Type B pancreatic cell (in vitro differentiated cells): ENCODE results near the gene RAMP1. TPM values are rescaled to one million over a fixed set of nuclear protein-coding genes. Genes with fewer than 3 reads are reported as not detected.
A peak's percentile ranks its signal among the peaks of the same experiment; 100 is the strongest.

ENCODE experiments used
- DNase-seq: peaks from one replicate; pipeline ENCODE4 v3.0.0; 2021; ENCODE audit warnings: mixed read lengths; ENCODE audit not compliant: unreplicated experiment; ENCODE audit errors: extremely low spot score
- H3K27ac Mint-ChIP-seq: 2 replicates; pipeline ENCODE4 v1.8.0; 2021; ENCODE audit warnings: mild to moderate bottlenecking, mixed read lengths
- H3K27me3 Mint-ChIP-seq: 2 replicates; pipeline ENCODE4 v1.8.0; 2021; ENCODE audit warnings: mixed read lengths
- H3K36me3 Mint-ChIP-seq: 2 replicates; pipeline ENCODE4 v1.8.0; 2021; ENCODE audit warnings: mixed read lengths
- H3K4me1 Mint-ChIP-seq: one replicate; pipeline ENCODE4 v1.8.0; 2021; ENCODE audit warnings: mixed read lengths; ENCODE audit not compliant: unreplicated experiment
- H3K4me3 Mint-ChIP-seq: 2 replicates; pipeline ENCODE4 v1.8.0; 2021; ENCODE audit warnings: mild to moderate bottlenecking, mixed read lengths
- H3K9me3 Mint-ChIP-seq: 2 replicates; pipeline ENCODE4 v1.8.0; 2021; ENCODE audit warnings: mixed read lengths
- total RNA-seq: library from RNA; stranded (reverse); gene quantifications from 2 replicates; pipeline ENCODE4 v1.2.1, GENCODE V29; 2021; ENCODE audit warnings: low replicate concordance
- TF ChIP-seq, protein P1 (sequence below): fragments of 200-600 bp; sonication (generic); conservative IDR thresholded peaks from 2 replicates; pipeline ENCODE4 v1.5.0; 2021; ENCODE audit warnings: antibody characterized with exemption, mild to moderate bottlenecking

RAMP1 gene
- total RNA-seq, 1 donor from 2014 or later, result 11.3 TPM

DNA sequence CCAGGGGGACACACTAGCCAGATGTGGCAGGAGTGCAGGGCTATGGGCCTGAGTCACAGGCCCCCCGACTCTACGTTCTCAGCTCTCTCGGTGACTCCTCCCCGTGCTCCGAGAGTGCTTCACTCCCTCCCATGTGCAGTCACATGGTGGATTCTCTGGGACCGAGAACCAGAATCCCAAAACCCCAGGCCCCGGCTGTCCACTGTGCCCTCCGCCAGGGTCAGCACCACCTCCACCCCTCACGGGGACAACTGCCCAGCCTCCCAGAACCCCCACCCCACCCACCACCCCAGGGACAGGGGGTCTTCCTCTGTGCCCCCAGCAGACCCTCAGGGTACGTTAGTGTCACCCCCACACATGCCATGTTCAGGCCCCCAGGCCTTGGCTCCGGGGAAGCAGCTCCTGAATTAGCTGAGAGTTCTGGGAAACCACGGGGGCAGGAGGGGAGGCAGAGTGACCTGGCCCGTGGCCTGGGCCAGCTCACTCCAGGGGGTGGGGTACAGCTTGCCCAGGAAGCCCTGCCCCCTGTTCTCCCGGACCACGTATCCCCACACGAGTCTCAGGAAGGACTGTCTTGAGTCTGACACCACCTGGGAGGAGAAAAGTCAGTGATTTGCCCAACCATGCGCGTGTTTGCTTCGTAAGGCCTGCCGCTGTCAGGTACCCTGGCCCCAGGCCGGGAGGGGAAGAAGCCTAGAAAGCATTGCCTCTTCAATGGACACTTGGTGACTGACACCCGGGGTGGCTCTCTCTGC, 4.4 kb downstream of the RAMP1 start:
- TF ChIP-seq, protein P1, sequence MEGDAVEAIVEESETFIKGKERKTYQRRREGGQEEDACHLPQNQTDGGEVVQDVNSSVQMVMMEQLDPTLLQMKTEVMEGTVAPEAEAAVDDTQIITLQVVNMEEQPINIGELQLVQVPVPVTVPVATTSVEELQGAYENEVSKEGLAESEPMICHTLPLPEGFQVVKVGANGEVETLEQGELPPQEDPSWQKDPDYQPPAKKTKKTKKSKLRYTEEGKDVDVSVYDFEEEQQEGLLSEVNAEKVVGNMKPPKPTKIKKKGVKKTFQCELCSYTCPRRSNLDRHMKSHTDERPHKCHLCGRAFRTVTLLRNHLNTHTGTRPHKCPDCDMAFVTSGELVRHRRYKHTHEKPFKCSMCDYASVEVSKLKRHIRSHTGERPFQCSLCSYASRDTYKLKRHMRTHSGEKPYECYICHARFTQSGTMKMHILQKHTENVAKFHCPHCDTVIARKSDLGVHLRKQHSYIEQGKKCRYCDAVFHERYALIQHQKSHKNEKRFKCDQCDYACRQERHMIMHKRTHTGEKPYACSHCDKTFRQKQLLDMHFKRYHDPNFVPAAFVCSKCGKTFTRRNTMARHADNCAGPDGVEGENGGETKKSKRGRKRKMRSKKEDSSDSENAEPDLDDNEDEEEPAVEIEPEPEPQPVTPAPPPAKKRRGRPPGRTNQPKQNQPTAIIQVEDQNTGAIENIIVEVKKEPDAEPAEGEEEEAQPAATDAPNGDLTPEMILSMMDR, result no peak
- no peak overlapping the region for H3K27ac Mint-ChIP-seq
- H3K4me1 Mint-ChIP-seq, result peaks cover 19% of the 10 kb centered on the region
- no peaks in the 10 kb centered on the region for H3K9me3 Mint-ChIP-seq
- no peak for DNase-seq
- H3K36me3 Mint-ChIP-seq, result no peaks in the 10 kb centered on the region
- H3K27me3 Mint-ChIP-seq, result peaks cover 34% of the 10 kb centered on the region
- no peak overlapping the region for H3K4me3 Mint-ChIP-seq

DNA sequence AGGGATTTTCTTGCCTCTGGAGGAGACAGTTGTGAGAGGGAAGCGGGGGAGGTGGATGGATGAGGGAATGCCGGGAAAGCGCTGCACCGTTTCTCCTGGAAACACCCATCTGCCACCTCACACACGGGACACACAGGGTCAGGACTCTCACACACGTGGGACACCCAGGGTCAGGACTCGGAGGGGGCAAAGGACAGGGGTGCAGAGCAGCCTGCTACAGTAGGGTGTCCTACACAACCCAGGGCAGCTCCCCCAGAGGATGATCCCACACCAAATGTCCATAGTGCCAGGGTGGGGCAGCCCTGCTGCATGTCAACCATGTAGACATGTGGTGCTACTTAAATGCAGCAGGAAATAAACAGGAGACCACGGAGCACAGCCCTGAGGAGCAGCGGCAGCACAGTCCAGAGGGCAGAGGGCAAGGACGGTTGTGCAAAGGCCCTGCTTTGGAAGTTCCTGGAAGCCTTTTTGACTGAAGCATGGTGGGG, 5.1 kb downstream of the RAMP1 start:
- H3K36me3 Mint-ChIP-seq, result no peaks in the 10 kb centered on the region
- TF ChIP-seq, protein P1, result no peak
- H3K4me3 Mint-ChIP-seq, result no peak overlapping the region
- H3K9me3 Mint-ChIP-seq, result no peaks in the 10 kb centered on the region
- no peak overlapping the region for H3K27ac Mint-ChIP-seq
- H3K27me3 Mint-ChIP-seq, result peaks cover 37% of the 10 kb centered on the region
- DNase-seq, result no peak
- H3K4me1 Mint-ChIP-seq, result peaks cover 17% of the 10 kb centered on the region

DNA sequence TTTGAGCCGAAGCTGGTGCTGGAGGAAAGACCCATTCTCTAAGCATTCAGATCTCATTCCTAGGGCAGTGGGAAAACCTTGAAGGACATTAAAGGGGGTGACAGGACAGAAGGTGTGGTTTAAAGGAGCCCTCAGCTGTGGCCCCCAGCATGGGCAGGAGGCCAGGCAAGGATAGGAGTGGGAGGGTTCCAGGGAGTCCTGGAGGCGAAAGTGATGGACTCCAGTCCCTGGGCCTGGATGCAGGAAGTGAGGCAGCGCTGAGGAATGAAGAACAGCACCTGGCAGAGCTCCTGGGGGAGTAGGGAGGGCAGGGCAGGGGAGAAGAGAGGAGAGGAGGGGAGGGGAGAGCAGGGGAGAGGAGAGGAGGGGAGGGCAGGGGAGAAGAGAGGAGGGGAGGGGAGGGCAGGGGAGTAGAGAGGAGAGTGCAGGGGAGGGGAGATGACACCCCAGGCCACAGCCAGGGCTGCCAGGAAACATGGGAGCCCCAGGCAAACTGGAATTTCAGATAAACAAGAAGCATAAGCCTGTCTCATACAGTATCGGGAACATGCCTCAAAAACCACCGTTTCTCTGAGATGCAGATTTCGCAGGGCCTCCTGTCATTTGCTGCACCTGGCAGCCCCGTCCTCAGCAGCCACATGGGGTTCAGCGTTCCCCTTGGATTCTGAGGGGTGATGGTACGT, 5.7 kb downstream of the RAMP1 start:
- Mint-ChIP-seq H3K27ac (no peak overlapping the region), H3K4me3 (no peak overlapping the region), H3K27me3 (peaks cover 34% of the 10 kb centered on the region), H3K36me3 (no peaks in the 10 kb centered on the region), H3K4me1 (peaks cover 17% of the 10 kb centered on the region), H3K9me3 (no peaks in the 10 kb centered on the region)
- no peak for DNase-seq
- TF ChIP-seq, protein P1, result no peak

DNA sequence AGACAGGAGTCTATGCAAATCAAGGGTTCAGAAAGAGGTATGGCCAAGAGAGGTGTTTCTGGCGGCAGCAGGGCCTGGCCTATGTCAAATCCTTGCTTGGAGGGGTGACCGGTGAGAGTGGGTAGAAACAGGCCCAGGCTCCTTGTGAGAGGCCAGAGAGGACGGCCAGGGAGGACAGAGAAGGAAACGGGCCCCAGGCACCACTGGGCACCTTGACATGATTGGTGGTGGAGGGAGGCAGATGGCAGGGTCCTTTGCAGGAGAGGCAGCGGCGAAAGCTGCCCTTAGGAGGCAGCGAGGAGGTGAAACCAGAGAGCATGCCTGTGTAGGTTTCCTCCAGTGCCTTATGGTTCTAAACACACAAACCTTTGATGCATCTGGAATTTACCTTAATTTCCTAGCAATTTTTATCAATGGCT, 6.2 kb downstream of the RAMP1 start:
- TF ChIP-seq, protein P1, result peak; percentile 20
- H3K27ac Mint-ChIP-seq, result no peak overlapping the region
- H3K9me3 Mint-ChIP-seq, result no peaks in the 10 kb centered on the region
- no peak overlapping the region for H3K4me3 Mint-ChIP-seq
- H3K4me1 Mint-ChIP-seq, result peaks cover 21% of the 10 kb centered on the region
- H3K36me3 Mint-ChIP-seq, result peaks cover 3% of the 10 kb centered on the region
- DNase-seq, result no peak
- peaks cover 32% of the 10 kb centered on the region for H3K27me3 Mint-ChIP-seq

DNA sequence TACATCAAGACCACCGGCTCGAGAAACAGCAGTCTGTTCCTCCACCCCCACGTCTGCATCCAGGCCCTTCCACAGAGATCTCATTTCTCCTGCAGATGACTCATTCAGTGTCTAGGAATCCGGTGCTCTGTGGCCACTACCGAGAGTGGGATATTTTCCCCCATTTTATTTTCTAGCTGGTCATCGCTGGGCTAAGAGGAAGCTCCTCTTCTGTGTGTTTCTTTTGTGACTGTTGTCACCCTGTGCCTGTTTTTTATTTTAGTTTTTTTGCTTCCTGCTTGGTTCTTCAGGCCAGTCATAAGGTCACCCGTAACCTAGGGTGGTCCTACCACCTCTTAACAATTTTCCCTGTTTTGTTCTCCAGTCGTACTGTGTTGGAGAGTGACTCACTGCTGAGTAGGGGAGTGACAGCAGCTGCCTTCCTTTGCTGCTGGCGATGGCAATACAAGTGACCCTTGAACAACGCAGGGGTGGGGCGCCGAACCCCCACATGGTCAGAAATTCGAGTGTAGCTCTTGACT, 6.7 kb downstream of the RAMP1 start:
- H3K4me1 Mint-ChIP-seq, result peaks cover 25% of the 10 kb centered on the region
- TF ChIP-seq, protein P1, result peak; percentile 12
- no peak overlapping the region for H3K4me3 Mint-ChIP-seq
- H3K36me3 Mint-ChIP-seq, result peaks cover 3% of the 10 kb centered on the region
- no peak overlapping the region for H3K27ac Mint-ChIP-seq
- no peaks in the 10 kb centered on the region for H3K9me3 Mint-ChIP-seq
- no peak for DNase-seq
- H3K27me3 Mint-ChIP-seq, result peaks cover 27% of the 10 kb centered on the region
